22Rv1 (cell line): ENCODE results near the gene CHID1.

ENCODE experiments used
- CTCF ChIP-seq: fragments of 450-650 bp; IDR thresholded peaks from 2 replicates; pipeline ENCODE4 v1.5.1; 2017; ENCODE audit warnings: mild to moderate bottlenecking
- ZFX ChIP-seq: fragments of 450-650 bp; IDR thresholded peaks from 2 replicates; pipeline ENCODE4 v1.6.1; 2017; ENCODE audit warnings: antibody characterized with exemption, borderline replicate concordance

DNA sequence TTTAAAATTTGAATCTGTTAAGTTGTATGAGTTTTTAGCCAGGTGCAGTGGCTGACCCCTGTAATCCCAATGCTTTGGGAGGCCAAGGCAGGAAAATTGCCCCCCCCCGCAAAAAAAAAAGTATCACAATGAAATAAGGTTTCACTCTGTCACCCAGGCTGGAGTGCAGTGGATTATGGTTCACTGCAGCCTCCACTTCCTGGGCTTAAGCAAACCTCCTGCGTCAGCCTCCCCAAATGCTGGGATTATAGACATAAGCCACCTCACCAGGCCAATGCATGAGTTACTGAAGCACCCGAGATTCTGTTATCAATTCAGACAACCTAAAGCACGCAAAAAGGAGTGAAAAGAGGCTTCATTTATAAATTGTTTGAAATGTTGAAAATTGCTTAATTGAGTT lies 2.4 kb upstream of the CHID1 start:
- no peak for TF ChIP-seq CTCF
- no peak for TF ChIP-seq ZFX
